HG02571 (cell line): ENCODE results near the gene SREBF1.

Source experiments
- ATAC-seq: cut with Tn5 transposase; IDR thresholded peaks from one replicate; pipeline ENCODE4 v1.9.1; 2021; ENCODE audit warnings: mild to moderate bottlenecking, moderate library complexity; ENCODE audit not compliant: unreplicated experiment

Gene SREBF1

GRCh38 chr17:17797119-17797809 lies 39.5 kb downstream of the SREBF1 start:
- ATAC-seq = no peak

DNA sequence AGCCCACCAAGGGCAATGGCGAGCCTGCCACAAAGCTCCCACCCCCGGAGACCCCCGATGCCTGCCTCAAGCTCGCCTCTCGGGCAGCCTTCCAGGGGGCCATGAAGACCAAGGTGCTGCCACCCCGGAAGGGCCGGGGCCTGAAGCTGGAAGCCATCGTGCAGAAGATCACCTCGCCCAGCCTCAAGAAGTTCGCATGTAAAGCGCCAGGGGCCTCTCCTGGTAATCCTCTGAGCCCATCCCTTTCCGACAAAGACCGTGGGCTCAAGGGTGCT lies 40.1 kb downstream of the SREBF1 start:
- ATAC-seq = no peak

GRCh38 chr17:17795946-17796786 lies 40.6 kb downstream of the SREBF1 start:
- ATAC-seq = no peak

DNA sequence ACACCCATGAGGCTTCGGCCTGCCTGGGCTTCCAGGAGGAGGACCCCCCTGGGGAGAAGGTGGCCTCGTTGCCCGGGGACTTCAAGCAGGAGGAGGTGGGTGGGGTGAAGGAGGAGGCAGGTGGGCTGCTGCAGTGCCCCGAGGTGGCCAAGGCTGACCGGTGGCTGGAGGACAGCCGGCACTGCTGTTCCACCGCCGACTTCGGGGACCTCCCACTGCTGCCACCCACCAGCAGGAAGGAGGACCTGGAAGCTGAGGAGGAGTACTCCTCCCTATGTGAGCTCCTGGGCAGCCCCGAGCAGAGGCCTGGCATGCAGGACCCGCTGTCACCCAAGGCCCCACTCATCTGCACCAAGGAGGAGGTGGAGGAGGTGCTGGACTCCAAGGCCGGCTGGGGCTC lies 41.5 kb downstream of the SREBF1 start:
- ATAC-seq = no peak

DNA sequence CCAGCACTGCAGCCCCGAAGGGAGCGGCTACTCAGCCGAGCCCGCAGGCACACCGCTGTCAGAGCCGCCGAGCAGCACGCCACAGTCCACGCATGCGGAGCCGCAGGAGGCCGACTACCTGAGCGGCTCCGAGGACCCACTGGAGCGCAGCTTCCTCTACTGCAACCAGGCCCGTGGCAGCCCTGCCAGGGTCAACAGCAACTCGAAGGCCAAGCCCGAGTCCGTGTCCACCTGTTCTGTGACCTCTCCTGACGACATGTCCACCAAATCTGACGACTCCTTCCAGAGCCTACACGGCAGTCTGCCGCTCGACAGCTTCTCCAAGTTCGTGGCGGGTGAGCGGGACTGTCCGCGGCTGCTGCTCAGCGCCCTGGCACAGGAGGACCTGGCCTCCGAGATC lies 42.4 kb downstream of the SREBF1 start:
- no peak for ATAC-seq

DNA sequence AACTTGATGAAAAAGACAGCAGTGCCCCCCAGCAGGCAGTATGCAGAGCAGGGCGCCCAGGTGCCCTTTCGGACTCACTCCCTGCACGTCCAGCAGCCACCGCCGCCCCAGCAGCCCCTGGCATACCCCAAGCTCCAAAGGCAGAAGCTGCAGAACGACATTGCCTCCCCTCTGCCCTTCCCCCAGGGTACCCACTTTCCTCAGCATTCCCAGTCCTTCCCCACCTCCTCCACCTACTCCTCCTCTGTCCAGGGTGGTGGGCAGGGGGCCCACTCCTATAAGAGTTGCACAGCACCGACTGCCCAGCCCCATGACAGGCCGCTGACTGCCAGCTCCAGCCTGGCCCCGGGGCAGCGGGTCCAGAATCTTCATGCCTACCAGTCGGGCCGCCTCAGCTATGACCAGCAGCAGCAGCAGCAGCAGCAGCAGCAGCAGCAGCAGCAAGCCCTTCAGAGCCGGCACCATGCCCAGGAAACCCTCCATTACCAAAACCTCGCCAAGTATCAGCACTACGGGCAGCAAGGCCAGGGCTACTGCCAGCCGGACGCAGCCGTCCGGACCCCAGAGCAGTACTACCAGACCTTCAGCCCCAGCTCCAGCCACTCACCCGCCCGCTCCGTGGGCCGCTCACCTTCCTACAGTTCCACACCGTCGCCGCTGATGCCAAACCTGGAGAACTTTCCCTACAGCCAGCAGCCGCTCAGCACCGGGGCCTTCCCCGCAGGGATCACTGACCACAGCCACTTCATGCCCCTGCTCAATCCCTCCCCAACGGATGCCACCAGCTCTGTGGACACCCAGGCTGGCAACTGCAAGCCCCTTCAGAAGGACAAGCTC lies 43.2 kb downstream of the SREBF1 start:
- ATAC-seq = no peak

- no peak for ATAC-seq
Measured at GRCh38 chr17:17792551-17793377, 44.0 kb downstream of the SREBF1 start.

DNA sequence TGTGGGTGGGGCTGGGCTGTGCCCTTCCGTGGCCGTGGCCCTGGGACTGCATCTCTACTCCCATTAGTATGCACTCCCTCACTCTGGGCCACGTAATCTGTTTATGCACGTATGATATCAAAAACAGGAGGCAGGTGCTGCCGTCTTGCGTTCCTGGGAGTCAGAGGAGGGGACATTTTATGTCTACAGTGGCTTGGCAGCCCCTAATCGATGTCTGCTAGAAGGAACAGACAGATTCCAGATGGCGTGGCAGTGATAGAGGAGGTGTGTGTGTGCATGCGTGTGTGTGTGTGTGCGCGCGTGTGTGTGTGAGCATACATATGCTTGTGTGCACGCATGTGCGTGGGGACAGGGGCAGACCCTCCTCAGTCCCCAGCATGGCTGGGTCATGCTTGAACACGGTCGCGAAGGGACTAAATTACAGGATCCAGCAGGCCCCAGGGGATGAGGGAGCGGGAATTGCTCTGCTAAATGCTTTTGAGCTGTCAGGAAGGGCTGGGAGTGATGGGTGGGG lies 44.7 kb downstream of the SREBF1 start:
- ATAC-seq = no peak

DNA sequence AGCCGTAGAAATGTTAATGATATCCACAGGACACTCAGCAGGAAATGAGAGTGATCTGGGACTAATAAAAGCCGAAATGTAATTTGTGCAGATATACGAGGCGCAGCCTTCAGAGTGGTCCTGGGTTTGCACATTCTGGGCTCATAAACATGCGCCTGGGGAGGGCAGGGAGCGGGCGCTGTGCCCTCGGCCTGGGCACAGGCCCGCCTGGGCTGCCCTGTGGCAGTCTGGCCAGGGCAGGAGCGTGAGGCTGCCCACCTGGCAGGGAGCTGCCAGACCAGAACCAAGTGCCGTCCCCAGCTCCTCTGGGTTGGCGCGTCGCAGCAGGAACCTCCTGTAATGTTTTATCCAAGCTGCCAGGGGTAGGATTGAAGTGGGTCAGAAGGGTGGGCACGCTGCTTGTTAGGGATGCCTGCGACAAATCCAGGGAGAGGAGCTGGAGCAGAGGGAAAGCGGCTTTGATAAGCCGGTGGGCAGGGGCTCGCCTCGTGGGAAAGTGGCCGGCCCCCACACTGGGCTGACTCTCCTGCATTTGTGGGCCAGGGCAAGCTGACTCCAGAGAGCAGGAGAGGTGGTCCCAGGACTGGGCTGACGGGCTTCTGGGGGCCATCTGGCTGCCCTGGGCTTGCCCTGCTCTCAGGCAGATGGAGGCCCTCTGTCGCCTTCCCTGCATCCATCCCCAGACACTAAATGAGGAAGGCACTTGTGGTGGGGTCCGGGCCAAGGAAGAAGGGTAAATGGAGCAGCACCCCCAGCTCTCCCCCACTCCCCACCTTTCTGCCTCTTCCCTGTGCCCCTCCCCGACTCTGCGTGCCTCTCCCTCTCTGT lies 45.9 kb downstream of the SREBF1 start:
- ATAC-seq = no peak

DNA sequence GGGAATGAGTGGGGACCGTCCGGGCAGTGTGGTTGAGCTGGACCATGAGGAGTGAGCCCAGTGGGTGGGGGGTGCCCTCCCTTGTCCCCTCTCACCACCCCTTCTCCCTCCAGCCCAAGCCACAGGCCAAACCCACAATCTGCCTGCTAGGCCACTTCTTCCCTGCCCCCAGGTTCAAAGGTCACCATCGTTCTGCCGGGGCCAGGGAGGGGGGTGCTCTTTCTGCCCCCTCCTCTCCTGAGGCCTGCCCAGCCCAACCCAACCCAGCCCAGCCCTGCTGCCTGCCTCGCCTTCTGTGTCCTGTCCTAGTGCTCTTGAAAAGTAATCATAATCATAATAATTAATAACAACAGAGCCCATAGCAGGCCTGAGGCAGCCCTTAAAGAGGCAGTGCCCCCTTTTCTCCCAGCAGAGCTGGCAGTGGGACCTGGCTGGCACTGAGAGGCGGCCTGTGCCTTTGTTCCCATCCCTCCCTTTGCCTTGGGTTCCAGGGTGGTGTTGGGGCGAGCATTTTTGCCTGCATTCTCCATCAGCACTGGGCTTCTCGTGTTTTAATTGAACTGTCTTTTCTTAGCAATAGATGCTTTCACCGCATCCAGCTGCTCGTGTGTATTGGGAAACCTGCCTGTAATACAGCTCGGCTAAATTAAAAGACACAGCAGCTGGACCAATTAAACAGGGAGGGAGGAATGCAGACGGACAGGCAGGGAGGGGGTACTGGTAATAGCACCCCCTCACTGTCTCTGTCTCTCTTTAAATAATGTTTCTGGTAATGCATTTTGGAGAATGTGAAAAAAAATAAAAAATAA lies 46.8 kb downstream of the SREBF1 start:
- no peak for ATAC-seq

GRCh38 chr17:17789410-17789809 lies 47.4 kb downstream of the SREBF1 start:
- no peak for ATAC-seq

- no peak for ATAC-seq
Measured at GRCh38 chr17:17788967-17789366, 47.8 kb downstream of the SREBF1 start.

GRCh38 chr17:17787568-17787967 lies 49.2 kb downstream of the SREBF1 start:
- no peak for ATAC-seq

DNA sequence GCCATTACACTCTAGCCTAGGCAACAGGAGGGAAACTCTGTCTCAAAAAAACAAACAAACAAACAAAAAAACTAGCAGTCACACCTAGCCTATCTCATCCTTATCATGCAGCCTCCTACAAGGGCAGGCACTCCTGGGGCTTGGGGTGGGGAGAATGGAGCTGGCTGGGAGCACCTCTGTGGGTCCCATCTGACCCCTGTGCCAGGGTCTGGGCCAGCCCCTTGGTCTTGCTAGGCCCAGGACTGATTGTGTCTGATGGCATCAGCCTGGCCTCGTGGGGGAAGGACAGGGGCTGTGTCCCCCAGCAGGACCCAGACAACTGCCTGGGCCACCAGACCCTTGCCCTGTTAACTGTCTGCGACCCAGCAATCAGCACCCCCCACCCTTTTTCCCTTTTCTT lies 49.8 kb downstream of the SREBF1 start:
- ATAC-seq = no peak

- no peak for ATAC-seq
Measured at GRCh38 chr17:17785407-17785806, 51.4 kb downstream of the SREBF1 start.

DNA sequence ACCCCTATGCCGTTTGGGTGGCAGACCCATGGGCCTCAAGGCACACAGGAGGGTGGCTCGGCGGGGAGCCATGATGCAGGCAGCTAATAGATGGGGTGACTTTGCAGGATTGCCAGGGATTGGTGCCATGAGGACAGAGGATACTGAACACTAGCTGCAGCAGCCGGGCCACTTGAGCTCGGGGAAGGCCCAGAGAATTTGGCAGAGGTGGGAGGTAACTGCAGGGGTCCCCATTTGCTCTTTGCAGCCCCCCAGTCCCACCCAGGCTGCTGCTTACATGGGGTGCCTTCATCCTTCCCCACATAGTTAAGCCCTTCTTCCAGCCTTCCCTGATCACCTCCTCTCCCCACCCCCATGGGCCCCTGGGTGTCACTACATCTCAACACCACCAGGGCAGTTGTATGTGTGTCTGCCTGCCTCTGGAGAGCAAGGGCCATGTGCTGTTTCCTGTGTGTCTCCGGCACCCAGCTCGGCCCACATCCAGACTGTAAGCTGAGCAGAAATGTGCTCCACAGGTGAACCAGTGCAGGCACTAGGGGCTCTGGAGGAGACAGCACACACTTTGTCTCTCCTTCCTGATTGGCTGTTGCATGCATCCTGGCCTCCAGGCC lies 52.0 kb downstream of the SREBF1 start:
- no peak for ATAC-seq

DNA sequence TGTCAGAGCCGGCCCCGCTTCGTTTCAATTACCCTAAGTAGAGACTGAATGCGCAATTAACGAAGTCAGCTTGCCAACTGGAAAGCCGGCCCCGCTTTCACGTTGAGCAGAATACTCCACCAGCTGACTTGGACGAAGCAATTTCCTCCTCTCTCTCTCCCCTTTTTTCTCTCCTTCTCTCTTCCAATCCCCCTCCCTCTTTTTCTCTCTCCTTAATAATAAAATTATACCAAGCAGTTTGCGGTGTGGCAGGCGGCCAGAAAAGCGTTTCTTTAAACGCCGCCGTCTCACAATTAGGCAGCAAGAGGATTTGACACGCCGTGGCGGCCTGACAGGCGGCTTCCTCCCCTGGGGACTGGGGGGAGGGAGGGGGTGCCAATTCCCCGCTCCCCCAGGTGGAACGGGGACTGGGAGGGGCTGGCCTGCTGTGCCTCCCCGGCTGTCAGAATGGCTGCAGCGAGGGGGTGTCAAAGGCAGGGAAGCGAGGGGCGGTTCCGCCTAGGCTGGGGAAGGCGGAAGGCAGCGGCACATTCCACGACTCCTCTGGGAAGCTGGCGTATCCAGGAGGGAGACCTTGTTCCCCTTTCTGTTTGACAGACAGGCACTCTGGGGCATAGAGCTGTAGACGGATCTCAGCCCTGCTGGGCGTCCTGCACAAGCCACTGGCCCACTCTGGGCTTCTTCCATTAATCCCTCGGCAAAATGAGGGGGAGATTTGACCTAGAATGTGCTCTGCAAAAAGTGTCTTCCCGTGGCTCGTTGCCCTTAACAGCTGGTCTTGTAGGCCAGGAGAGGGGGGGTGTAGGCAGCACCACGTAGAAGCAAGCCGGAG lies 52.7 kb downstream of the SREBF1 start:
- no peak for ATAC-seq
